HepG2 (cell line): ENCODE data around the gene TMCO6. TPM values are rescaled to one million over a fixed set of nuclear protein-coding genes. Genes with fewer than 3 reads are reported as not detected.

Experiments used
- ATAC-seq: fragments of 200-7000 bp; cut with Tn5 transposase; 3 replicates; pipeline ENCODE4 v1.9.1; 2020; ENCODE audit warnings: mild to moderate bottlenecking, moderate library complexity
- BruUV-seq: library from RNA; stranded (reverse); fragments of 400-500 nt; replicated peaks from 2 replicates; lab custom pipeline; 2021; lab: Mats Ljungman, UMichigan
- CTCF ChIA-PET: fragments of 300-600 bp; formaldehyde crosslinking; extraction: SDS; loops from one replicate; lab custom pipeline; 2021; ENCODE audit warnings: low total read pairs, inconsistent platforms, low intra/inter-chr PET ratio; lab: Yijun Ruan, JAX
- POLR2A ChIA-PET: fragments of 350-600 bp; sonication (Branson Sonifier 250); formaldehyde crosslinking; loops from one replicate; lab custom pipeline; 2020; ENCODE audit warnings: antibody characterized with exemption, inconsistent platforms; lab: Yijun Ruan, JAX
- DNase-seq: peaks from one replicate; pipeline ENCODE4 v3.0.0-alpha.2; 2015; ENCODE audit warnings: low spot score
- FAIRE-seq: peaks from 3 replicates; lab custom pipeline; 2011; peaks lifted over from hg19 to GRCh38; lab: Jason Lieb, UNC
- H2AFZ ChIP-seq: one replicate; pipeline ENCODE4 v1.6.1; 2011; ENCODE audit warnings: low read length, inconsistent platforms
- H3K27ac ChIP-seq: fragments of 300-600 bp; 3 replicates; pipeline ENCODE4 v1.8.0; 2011; ENCODE audit warnings: mixed run types, mild to moderate bottlenecking, mixed read lengths, low read length, inconsistent platforms; ENCODE audit not compliant: insufficient read depth; ENCODE audit errors: extremely low read length
- H3K27me3 ChIP-seq, 2 experiments: fragments of 200-600 bp in 1 of 2; 2 replicates in 1 of 2; 3 replicates in 1 of 2; pipeline versions ENCODE4 v1.6.0 to v1.8.0; 2011; ENCODE audit warnings: low read length in 2 of 2, mild to moderate bottlenecking in 2 of 2, moderate library complexity in 2 of 2, inconsistent platforms in 1 of 2; ENCODE audit not compliant: insufficient read depth in 2 of 2, control insufficient read depth in 1 of 2
- H3K36me3 ChIP-seq, 2 experiments: fragments of 200-600 bp in 1 of 2; replicated peaks in 1 of 2; 2 replicates in 1 of 2; 3 replicates in 1 of 2; pipeline versions ENCODE4 v1.5.1 to v1.8.0; 2011; ENCODE audit warnings: low read length in 2 of 2, inconsistent platforms in 1 of 2; ENCODE audit not compliant: insufficient read depth in 2 of 2, control insufficient read depth in 1 of 2
- H3K4me1 ChIP-seq: 2 replicates; pipeline ENCODE4 v1.5.1; 2012; ENCODE audit warnings: low read length, inconsistent platforms; ENCODE audit not compliant: insufficient read depth
- H3K4me2 ChIP-seq: 2 replicates; pipeline ENCODE4 v1.6.0; 2011; ENCODE audit warnings: low read depth, low read length, inconsistent platforms
- H3K4me3 ChIP-seq, 3 experiments: fragments of 200-600 bp in 1 of 3; sonication (generic), shearing (Covaris generic) in 1 of 3; replicated peaks in 1 of 3; 2 replicates each; pipeline ENCODE4 v1.5.1; 2011 to 2016; ENCODE audit warnings: low read length in 3 of 3, inconsistent platforms in 2 of 3, low read depth in 2 of 3, mild to moderate bottlenecking in 2 of 3, control low read depth in 1 of 3, mixed read lengths in 1 of 3; ENCODE audit not compliant: insufficient read depth in 1 of 3
- H3K79me2 ChIP-seq: one replicate; pipeline ENCODE4 v1.6.1; 2011; ENCODE audit warnings: low read length, inconsistent platforms; ENCODE audit not compliant: insufficient read depth
- H3K9ac ChIP-seq: 2 replicates; pipeline ENCODE4 v1.6.0; 2011; ENCODE audit warnings: mild to moderate bottlenecking, low read depth, low read length, inconsistent platforms; ENCODE audit not compliant: insufficient read depth
- H3K9me3 ChIP-seq: 2 replicates; pipeline ENCODE4 v1.5.1; 2012; ENCODE audit warnings: mild to moderate bottlenecking, low read length
- H4K20me1 ChIP-seq: 2 replicates; pipeline ENCODE4 v1.6.0; 2011; ENCODE audit warnings: inconsistent platforms, mild to moderate bottlenecking, low read length, moderate library complexity; ENCODE audit not compliant: insufficient read depth
- CHD4 ChIP-seq: fragments of 200-600 bp; sonication (generic); IDR thresholded peaks from 2 replicates; pipeline ENCODE4 v1.7.0; 2017; ENCODE audit warnings: mild to moderate bottlenecking, low read length, borderline replicate concordance
- E2F2 ChIP-seq: sonication (generic); formaldehyde crosslinking; IDR thresholded peaks from 2 replicates; pipeline ENCODE4 v1.4.0; 2020; ENCODE audit warnings: missing genetic modification reagents, borderline replicate concordance
- HES4 ChIP-seq: sonication (generic); formaldehyde crosslinking; IDR thresholded peaks from 2 replicates; pipeline ENCODE4 v1.9.0; 2021; ENCODE audit warnings: mild to moderate bottlenecking, missing genetic modification reagents, borderline replicate concordance
- NAIF1 ChIP-seq: sonication (generic); formaldehyde crosslinking; IDR thresholded peaks from 2 replicates; pipeline ENCODE4 v1.5.0; 2020; ENCODE audit warnings: mild to moderate bottlenecking, missing genetic modification reagents, borderline replicate concordance
- PAF1 ChIP-seq: IDR thresholded peaks from 2 replicates; pipeline ENCODE4 v1.6.1; 2016; ENCODE audit warnings: missing genetic modification reagents, missing compliant biosample characterization
- PAWR ChIP-seq: sonication (generic); formaldehyde crosslinking; IDR thresholded peaks from 2 replicates; pipeline ENCODE4 v1.4.0; 2020; ENCODE audit warnings: missing genetic modification reagents, mild to moderate bottlenecking, borderline replicate concordance
- RFX3 ChIP-seq: IDR thresholded peaks from 2 replicates; pipeline ENCODE4 v1.6.1; 2016; ENCODE audit warnings: missing biosample characterization, missing genetic modification reagents
- SMARCE1 ChIP-seq: fragments of 450-650 bp; IDR thresholded peaks from 2 replicates; pipeline ENCODE4 v1.6.1; 2017; ENCODE audit warnings: borderline replicate concordance
- TFE3 ChIP-seq: IDR thresholded peaks from 2 replicates; pipeline ENCODE4 v1.6.1; 2016
- THAP11 ChIP-seq: IDR thresholded peaks from 2 replicates; pipeline ENCODE4 v1.6.1; 2016; ENCODE audit warnings: missing biosample characterization, missing genetic modification reagents
- ZBTB1 ChIP-seq: sonication (generic); formaldehyde crosslinking; IDR thresholded peaks from 2 replicates; pipeline ENCODE4 v1.4.0; 2020; ENCODE audit warnings: missing genetic modification reagents, borderline replicate concordance
- ZMYM3 ChIP-seq: sonication (generic); formaldehyde crosslinking; IDR thresholded peaks from 2 replicates; pipeline ENCODE4 v1.5.1; 2020; ENCODE audit warnings: mild to moderate bottlenecking, missing genetic modification reagents
- ZNF281 ChIP-seq: sonication (generic); formaldehyde crosslinking; IDR thresholded peaks from 2 replicates; pipeline ENCODE4 v1.4.0; 2020; ENCODE audit warnings: missing genetic modification reagents, borderline replicate concordance
- ZNF382 ChIP-seq: sonication (generic); formaldehyde crosslinking; IDR thresholded peaks from 2 replicates; pipeline ENCODE4 v1.5.0; 2020; ENCODE audit warnings: missing genetic modification reagents, mild to moderate bottlenecking, borderline replicate concordance
- ZNF75D ChIP-seq: sonication (generic); formaldehyde crosslinking; IDR thresholded peaks from 2 replicates; pipeline ENCODE4 v1.8.1; 2023; ENCODE audit warnings: missing genetic modification reagents, mild to moderate bottlenecking, borderline replicate concordance
- ZNF773 ChIP-seq: sonication (generic); formaldehyde crosslinking; IDR thresholded peaks from 2 replicates; pipeline ENCODE4 v1.4.0; 2020; ENCODE audit warnings: missing genetic modification reagents, borderline replicate concordance
- ZNF777 ChIP-seq: sonication (generic); formaldehyde crosslinking; IDR thresholded peaks from 2 replicates; pipeline ENCODE4 v1.4.0; 2020; ENCODE audit warnings: missing genetic modification reagents
- ZNF850 ChIP-seq: sonication (generic); formaldehyde crosslinking; conservative IDR thresholded peaks from 2 replicates; pipeline ENCODE4 v1.9.0; 2021; ENCODE audit warnings: mild to moderate bottlenecking, missing genetic modification reagents
- WGBS: methylation state at CpG from one replicate; pipeline ENCODE4 v1.1.6; 2017; ENCODE audit warnings: low lambda C conversion rate; 5-methylcytosine and 5-hydroxymethylcytosine counted together
- in situ Hi-C: cut with HindIII; loops from 2 replicates; pipeline ENCODE4 v1.10.0; 2017; ENCODE audit warnings: low pct_unique_long_range_greater_than_20kb; ENCODE audit not compliant: extremely low pct_ligation_motif_present
- intact Hi-C: fragments of 100-400 bp; cut with micrococcal nuclease; formaldehyde crosslinking; loops from one replicate; pipeline ENCODE4 v1.10.0; 2022; ENCODE audit not compliant: unreplicated experiment
- polyA plus RNA-seq, 8 experiments: library from polyadenylated mRNA; depleted of rRNA in 3 of 8; stranded (reverse) in 7 of 8; unstranded in 1 of 8; fragments of >200 nt; fragmentation: Illumina TruSeq in 4 of 8; extraction: Trizol in 4 of 8; gene quantifications; 2 replicates each; pipeline versions ENCODE4 v1.2.1 to v1.2.3, GENCODE V29; 2011 to 2016; ENCODE audit warnings: low read depth in 4 of 8, missing spikeins in 1 of 8, mixed read lengths in 1 of 8; ENCODE audit not compliant: insufficient read depth in 1 of 8
- total RNA-seq, 5 experiments: library from RNA; depleted of rRNA; stranded (reverse); fragments of >200 nt; fragmentation: Illumina TruSeq; extraction: Trizol; gene quantifications; 2 replicates each; pipeline ENCODE4 v1.2.3, GENCODE V29; 2016; ENCODE audit warnings: low read depth in 1 of 5

TMCO6 gene
- total and polyA plus RNA-seq, 2 of the 13 experiments (the other 11 are each of a cell fraction or from before 2014, with no cell fraction given): 16.6 to 28.2 TPM

- no peaks in the 10 kb centered on the region for H3K27me3 ChIP-seq
- 98% methylated on average over 17 of the region's 17 CpGs for WGBS
- H3K4me3 ChIP-seq: no peak overlapping the region
- H3K4me2 ChIP-seq: no peak overlapping the region
- H4K20me1 ChIP-seq: no peaks in the 10 kb centered on the region
- FAIRE-seq: no peak
- no peaks in the 10 kb centered on the region for H3K9me3 ChIP-seq
- BruUV-seq: no TSS peak
- no peak overlapping the region for H2AFZ ChIP-seq
- peaks cover 38 to 80% of the 10 kb centered on the region in 2 experiments for H3K36me3 ChIP-seq
- ChIA-PET CTCF (no interaction called here), POLR2A (no interaction called here)
- no peak overlapping the region for H3K27ac ChIP-seq
- ATAC-seq: no peak
- DNase-seq: no peak
- no peaks in the 10 kb centered on the region for H3K79me2 ChIP-seq
- H3K9ac ChIP-seq: no peak overlapping the region
- intact Hi-C loops: no loop called here
- in situ Hi-C loops: no loop called here
- peaks cover 8% of the 10 kb centered on the region for H3K4me1 ChIP-seq
- TF ChIP-seq ZNF382 (CRISPR knock-in tag) (no peak), CHD4 (no peak), ZNF773 (CRISPR knock-in tag) (no peak), ZMYM3 (CRISPR knock-in tag) (no peak), E2F2 (CRISPR knock-in tag) (no peak), PAF1 (CRISPR knock-in tag) (no peak), NAIF1 (CRISPR knock-in tag) (no peak), THAP11 (CRISPR knock-in tag) (no peak), ZNF281 (CRISPR knock-in tag) (no peak), ZBTB1 (CRISPR knock-in tag) (no peak), SMARCE1 (no peak), HES4 (CRISPR knock-in tag) (no peak), ZNF777 (CRISPR knock-in tag) (no peak), PAWR (no peak), RFX3 (CRISPR knock-in tag) (no peak), ZNF850 (CRISPR knock-in tag) (no peak), TFE3 (CRISPR knock-in tag) (no peak), ZNF75D (CRISPR knock-in tag) (no peak)
These were observed 19.6 kb downstream of the TMCO6 start for GRCh38 chr5:140658870-140659269.
